Measurements from ENCODE around the gene TANGO2.

GRCh38 chr22:20114506-20115475 is 93.9 kb downstream of the TANGO2 start:
- TF ChIP-seq CHD2 (IDR thresholded peaks at IDR 0.05; ENCODE audit: low read length), result no peak
- no peak for TF ChIP-seq CTCF (IDR thresholded peaks at IDR 0.05; ENCODE audit: control extremely low read depth in 1 of 3, insufficient read depth in 1 of 3, low read depth in 1 of 3, low read length in 3 of 3)
- no peak for TF ChIP-seq ATF3 (IDR thresholded peaks at IDR 0.05; ENCODE audit: insufficient read depth, low read depth, low read length)
- no peak for TF ChIP-seq ASH2L (IDR thresholded peaks at IDR 0.05; ENCODE audit: low read length)
- no peak for TF ChIP-seq CREB1 (IDR thresholded peaks at IDR 0.05)
- TF ChIP-seq POLR2AphosphoS5 (IDR thresholded peaks at IDR 0.05; ENCODE audit: low read depth, low read length), result peak; percentile 13; the same call in 1 of the 2 replicates
- no peak for TF ChIP-seq SIN3A (conservative IDR thresholded peaks at IDR 0.05 in 1 of 2, IDR thresholded peaks at IDR 0.05 in 1 of 2; ENCODE audit: low read depth in 1 of 2, low read length in 2 of 2)
- TF ChIP-seq POLR2A (IDR thresholded peaks at IDR 0.05; ENCODE audit: control extremely low read depth in 1 of 2, low read depth in 2 of 2, low read length in 2 of 2), result no peak
- no peak for TF ChIP-seq EP300 (IDR thresholded peaks at IDR 0.05; ENCODE audit: borderline replicate concordance in 1 of 2, low read depth in 2 of 2, low read length in 2 of 2)
- no peak for TF ChIP-seq TAF1 (IDR thresholded peaks at IDR 0.05; ENCODE audit: low read depth, low read length)
- TF ChIP-seq EZH2 (IDR thresholded peaks at IDR 0.05; ENCODE audit: low read depth, low read length, severe bottlenecking), result no peak
- TF ChIP-seq TEAD4 (IDR thresholded peaks at IDR 0.05; ENCODE audit: low read depth, low read length), result no peak

All from H1 (cell line).